ENCODE measurements around the gene PHYHD1. TPM values are rescaled to one million over a fixed set of nuclear protein-coding genes. Genes with fewer than 3 reads are reported as not detected.

The PHYHD1 gene
- total RNA-seq, result 1 to 10 TPM; 1.7 to 2.2 TPM
- not detected for polyA plus RNA-seq

DNA sequence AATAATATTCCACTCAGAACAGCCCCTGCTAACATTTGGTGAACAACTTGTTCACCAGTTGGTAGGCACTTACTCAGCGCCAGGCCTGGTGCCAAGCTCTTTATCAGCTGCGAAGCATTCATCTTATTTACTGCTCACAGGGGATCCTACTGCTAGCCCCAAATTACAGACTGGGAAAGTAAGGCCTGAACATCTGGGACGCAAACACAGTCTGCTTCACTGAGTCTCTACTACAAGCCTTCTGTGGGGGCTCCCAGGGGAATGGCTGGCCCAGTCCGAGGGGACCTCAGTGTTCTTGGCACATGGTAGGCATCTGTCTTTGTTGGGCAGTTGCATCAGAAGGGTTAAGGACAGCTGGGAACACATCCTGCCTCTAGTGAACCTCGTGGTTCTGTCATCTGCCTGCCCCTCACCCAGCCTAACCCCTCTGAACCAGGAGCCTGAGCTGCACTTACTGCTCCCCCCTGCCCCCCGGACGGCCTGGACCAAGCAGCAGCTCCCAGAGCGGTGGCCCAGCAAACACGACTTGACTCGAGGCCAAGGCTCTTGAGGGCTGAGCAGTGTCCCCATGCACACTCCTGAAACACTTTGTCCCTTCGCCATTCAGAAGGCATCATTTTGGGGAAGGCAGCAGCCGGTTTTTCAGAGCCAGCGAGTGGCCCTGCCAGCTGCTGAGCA lies at the start of gene PHYHD1:
Gene PHYHD1, plus strand, starts transcription at position 602 of the 678 bp plus-strand sequence. CDS start 1,342 bp downstream, outside the sequence.
- Histone ChIP-seq H3K27ac (ENCODE audit: low read depth, low read length) (no peak within 1 kb of the TSS), H3K4me3 (ENCODE audit: low read length in 2 of 2) (no peak within 1 kb of the TSS), H3K9me3 (ENCODE audit: control insufficient read depth in 1 of 2, low read length in 2 of 2) (no peaks in the 10 kb centered on the region), H3K36me3 (ENCODE audit: insufficient read depth, low read length) (peaks cover 20% of the 10 kb centered on the region), H3K4me1 (ENCODE audit: insufficient read depth, low read length) (no peaks in the 10 kb centered on the region), H3K27me3 (ENCODE audit: insufficient read depth, low read length) (no peaks in the 10 kb centered on the region)
- peak within 1 kb of the TSS in 2 of 7 donors; percentile 23 to 42 for H3K27ac Mint-ChIP-seq
- POLR2A ChIA-PET (ENCODE audit: partially characterized antibody), result interaction anchor here (0.6 to 1.3 kb wide), 2 partner anchors 19 to 38 kb away, joined by 3 to 4 read pairs; no protein-coding TSS in a partner anchor
- no peaks in the 10 kb centered on the region for H3K9me3 Mint-ChIP-seq
- CTCF ChIA-PET (ENCODE audit: partially characterized antibody), result interaction anchor here (0.7 to 0.9 kb wide), 3 partner anchors 29 to 56 kb away, joined by 3 read pairs; no protein-coding TSS in a partner anchor
- peak within 1 kb of the TSS in 1 of 8 donors; percentile 54 for H3K4me3 Mint-ChIP-seq
- no peak for DNase-seq
- intact Hi-C loops (cut with micrococcal nuclease), result no loop called here
- no peaks in the 10 kb centered on the region for H3K27me3 Mint-ChIP-seq
- H3K4me1 Mint-ChIP-seq, result peaks cover 1 to 9% (median 4%) of the 10 kb centered on the region in 4 donors
- H3K36me3 Mint-ChIP-seq, result peaks cover 18 to 23% of the 10 kb centered on the region in 2 donors

- Mint-ChIP-seq H3K27me3 (no peaks in the 10 kb centered on the region), H3K4me3 (no peak overlapping the region), H3K27ac (no peak overlapping the region), H3K36me3 (peaks cover 0 to 12% of the 10 kb centered on the region in 2 donors), H3K9me3 (peaks cover 0 to 2% (median 0%) of the 10 kb centered on the region in 8 donors), H3K4me1 (peaks cover 9 to 32% (median 20%) of the 10 kb centered on the region in 4 donors)
- Histone ChIP-seq H3K27me3 (ENCODE audit: insufficient read depth, low read length) (no peaks in the 10 kb centered on the region), H3K4me3 (ENCODE audit: low read length in 2 of 2) (no peak overlapping the region), H3K36me3 (ENCODE audit: insufficient read depth, low read length) (no peaks in the 10 kb centered on the region), H3K4me1 (ENCODE audit: insufficient read depth, low read length) (peaks cover 3% of the 10 kb centered on the region), H3K9me3 (ENCODE audit: control insufficient read depth in 1 of 2, low read length in 2 of 2) (no peaks in the 10 kb centered on the region), H3K27ac (ENCODE audit: low read depth, low read length) (no peak overlapping the region)
- ChIA-PET CTCF (ENCODE audit: partially characterized antibody) (interaction anchor here (5.2 to 9.0 kb wide), 2 partner anchors 13 to 49 kb away, joined by 35 to 100 read pairs; no protein-coding TSS in a partner anchor), POLR2A (ENCODE audit: partially characterized antibody) (interaction anchor here (1.9 kb wide), 1 partner anchor 25 kb away, joined by 7 read pairs; no protein-coding TSS in a partner anchor)
- no peak for DNase-seq
- intact Hi-C loops (cut with micrococcal nuclease), result no loop called here
Observed at GRCh38 chr9:128877852-128878251, 42.9 kb upstream of the PHYHD1 start.

DNA sequence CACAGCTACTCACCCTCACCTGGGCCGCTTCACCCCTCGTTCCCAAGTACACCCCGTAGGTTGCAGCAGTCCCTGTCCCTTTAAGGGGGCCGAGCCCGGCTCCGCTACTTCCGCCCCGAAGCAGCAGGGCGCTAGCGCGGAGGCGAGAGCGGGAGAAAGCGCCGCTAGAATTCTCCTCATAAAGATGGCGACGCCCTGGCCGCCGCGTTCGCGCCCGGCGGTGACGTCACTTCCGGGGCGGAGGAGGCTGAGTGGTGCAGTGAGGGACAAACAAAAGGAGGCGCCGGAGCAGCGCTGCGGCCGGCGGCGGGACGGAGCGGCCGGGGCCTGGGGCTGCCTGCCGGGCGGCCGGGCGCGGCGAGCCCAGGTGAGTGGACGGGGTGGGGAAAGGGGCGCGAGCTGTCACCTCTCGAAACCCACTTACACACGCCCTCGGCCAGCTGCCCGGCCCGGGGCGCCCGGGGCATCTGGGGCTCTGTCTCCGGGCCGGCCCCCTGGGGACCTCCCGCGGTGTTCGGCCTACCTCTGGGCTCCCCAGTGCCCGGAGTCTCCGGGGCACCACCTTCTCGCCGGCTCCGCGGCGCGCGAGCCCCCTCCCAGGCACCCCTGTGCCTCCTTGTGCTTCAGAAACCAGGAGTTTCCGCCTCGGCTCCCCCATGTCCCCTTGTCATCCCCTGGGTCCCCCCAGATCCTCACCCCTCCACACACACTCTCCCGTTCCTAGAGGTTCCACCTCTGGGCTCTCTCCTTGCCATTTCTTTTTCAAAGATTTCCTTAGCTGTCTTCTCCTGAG lies 38.7 kb upstream of the PHYHD1 start, which contains the start of the genes KYAT1 and LRRC8A:
Gene KYAT1, minus strand, starts transcription at position 67 of the 793 bp plus-strand sequence. CDS start 36,545 bp downstream, outside the sequence.
Gene LRRC8A, plus strand, starts transcription at position 250 of the 793 bp plus-strand sequence. CDS start 25,032 bp downstream, outside the sequence.
- H3K4me1 ChIP-seq (ENCODE audit: insufficient read depth, low read length), result peaks cover 43% of the 10 kb centered on the region
- Mint-ChIP-seq H3K27me3 (no peaks in the 10 kb centered on the region), H3K4me1 (peaks cover 34 to 72% (median 56%) of the 10 kb centered on the region in 4 donors), H3K36me3 (peaks cover 16 to 39% of the 10 kb centered on the region in 2 donors), H3K27ac (peak within 1 kb of the TSS; percentile 92 to 98 (median 98)), H3K4me3 (peak within 1 kb of the TSS; percentile 94 to 99 (median 98)), H3K9me3 (peaks cover 0 to 1% (median 0%) of the 10 kb centered on the region in 8 donors)
- POLR2A ChIA-PET (ENCODE audit: partially characterized antibody), result interaction anchor here (0.6 to 5.0 kb wide), 12 partner anchors 15 to 330 kb away, joined by 3 to 110 read pairs (median 6); partner anchors contain the start of genes ENDOG, MIGA2, PHYHD1 and SET
- CTCF ChIA-PET (ENCODE audit: partially characterized antibody), result interaction anchor here (0.7 to 9.0 kb wide), 7 partner anchors 13 to 64 kb away, joined by 3 to 100 read pairs (median 4); partner anchors contain the start of gene ENDOG
- H3K27ac ChIP-seq (ENCODE audit: low read depth, low read length), result peak within 1 kb of the TSS; percentile 84
- peaks cover 13% of the 10 kb centered on the region for H3K36me3 ChIP-seq (ENCODE audit: insufficient read depth, low read length)
- H3K4me3 ChIP-seq (ENCODE audit: low read length in 2 of 2), result peak within 1 kb of the TSS; percentile 95 to 99
- H3K27me3 ChIP-seq (ENCODE audit: insufficient read depth, low read length), result no peaks in the 10 kb centered on the region
- peak; percentile 96 to 99 (median 97) for DNase-seq
- intact Hi-C loops (cut with micrococcal nuclease), result loop anchor here (1.0 to 5.0 kb wide), 7 partner anchors 19 to 325 kb away; partner anchors contain the start of genes DOLK, ENDOG, NUP188 and TBC1D13
- H3K9me3 ChIP-seq (ENCODE audit: control insufficient read depth in 1 of 2, low read length in 2 of 2), result no peaks in the 10 kb centered on the region

DNA sequence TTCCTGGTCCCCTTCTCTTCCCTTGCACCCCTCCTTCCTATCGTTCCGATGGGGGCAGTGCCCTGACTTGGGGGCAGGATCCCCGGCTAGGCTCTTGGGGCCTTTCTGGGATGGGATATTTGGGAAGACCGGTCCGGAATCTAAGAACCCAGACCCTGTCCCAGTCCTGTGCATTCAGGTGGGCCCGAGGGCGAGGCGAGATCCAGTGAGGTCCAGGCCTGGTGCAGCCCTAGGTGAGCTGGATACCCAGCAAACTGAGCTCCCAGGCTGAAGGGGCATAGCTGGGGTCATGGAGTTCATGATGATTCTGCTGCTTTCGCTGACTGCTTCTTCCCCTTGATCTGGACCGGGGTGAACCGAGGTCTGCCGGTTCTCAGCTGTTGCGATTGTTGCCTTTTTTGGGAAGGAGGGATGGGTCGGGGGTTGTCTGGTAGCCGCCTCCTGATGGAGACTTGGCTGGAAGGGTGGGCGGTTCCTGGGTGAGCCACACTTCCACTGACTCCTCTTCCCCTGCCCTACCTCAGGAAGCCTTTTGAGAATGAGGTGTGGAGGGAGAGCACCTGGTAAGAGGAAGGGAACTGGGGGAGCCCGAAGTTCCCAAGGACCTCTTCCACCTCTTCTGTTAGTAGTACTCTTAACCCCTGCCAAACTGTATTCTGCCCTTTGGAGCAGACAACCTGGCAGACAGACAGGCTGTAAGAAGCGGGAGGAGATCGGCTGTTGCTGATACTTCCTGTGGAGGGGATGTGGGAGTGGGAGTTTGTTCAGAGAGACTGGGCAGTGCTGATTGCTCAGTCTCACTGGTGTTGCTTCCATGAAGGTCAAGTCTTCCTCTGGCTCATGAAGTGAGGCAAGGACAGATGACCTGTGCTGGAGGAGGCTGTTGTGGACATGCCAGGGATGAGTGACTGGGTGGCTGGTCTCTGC lies 37.8 kb upstream of the PHYHD1 start:
- no peaks in the 10 kb centered on the region for H3K27me3 Mint-ChIP-seq
- Histone ChIP-seq H3K27me3 (ENCODE audit: insufficient read depth, low read length) (no peaks in the 10 kb centered on the region), H3K36me3 (ENCODE audit: insufficient read depth, low read length) (peaks cover 15% of the 10 kb centered on the region), H3K9me3 (ENCODE audit: control insufficient read depth in 1 of 2, low read length in 2 of 2) (no peaks in the 10 kb centered on the region), H3K4me1 (ENCODE audit: insufficient read depth, low read length) (peaks cover 45% of the 10 kb centered on the region), H3K27ac (ENCODE audit: low read depth, low read length) (peak overlapping the region; percentile 84), H3K4me3 (ENCODE audit: low read length in 2 of 2) (peak overlapping the region; percentile 95 to 99)
- H3K9me3 Mint-ChIP-seq, result no peaks in the 10 kb centered on the region
- peak overlapping the region; percentile 94 to 99 (median 97) for H3K4me3 Mint-ChIP-seq
- peak overlapping the region; percentile 92 to 98 (median 95) for H3K27ac Mint-ChIP-seq
- peaks cover 34 to 77% (median 58%) of the 10 kb centered on the region in 4 donors for H3K4me1 Mint-ChIP-seq
- intact Hi-C loops (cut with micrococcal nuclease), result loop anchor here (1.0 to 5.0 kb wide), 5 partner anchors 19 to 326 kb away; partner anchors contain the start of genes DOLK, NUP188 and TBC1D13
- CTCF ChIA-PET (ENCODE audit: partially characterized antibody), result interaction anchor here (0.7 to 9.0 kb wide), 6 partner anchors 12 to 65 kb away, joined by 3 to 100 read pairs (median 4); partner anchors contain the start of gene ENDOG
- POLR2A ChIA-PET (ENCODE audit: partially characterized antibody), result interaction anchor here (0.8 to 5.0 kb wide), 6 partner anchors 14 to 193 kb away, joined by 3 to 110 read pairs (median 6); partner anchors contain the start of genes PHYHD1 and SET
- H3K36me3 Mint-ChIP-seq, result peaks cover 16 to 44% of the 10 kb centered on the region in 2 donors
- DNase-seq, result peak in 1 of 5 donors; percentile 10

GRCh38 chr9:128884164-128884563 lies 36.6 kb upstream of the PHYHD1 start:
- peaks cover 38 to 83% (median 63%) of the 10 kb centered on the region in 4 donors for H3K4me1 Mint-ChIP-seq
- no peaks in the 10 kb centered on the region for H3K9me3 ChIP-seq (ENCODE audit: control insufficient read depth in 1 of 2, low read length in 2 of 2)

More at GRCh38 chr9:128884164-128884563, 36.6 kb upstream of the PHYHD1 start:
- no peak for DNase-seq
- peak overlapping the region; percentile 84 for H3K27ac ChIP-seq (ENCODE audit: low read depth, low read length)
- H3K4me1 ChIP-seq (ENCODE audit: insufficient read depth, low read length), result peaks cover 50% of the 10 kb centered on the region
- ChIA-PET CTCF (ENCODE audit: partially characterized antibody) (interaction anchor here (1.0 kb wide), 1 partner anchor 15 kb away, joined by 3 read pairs; no protein-coding TSS in a partner anchor), POLR2A (ENCODE audit: partially characterized antibody) (interaction anchor here (5.0 kb wide), 1 partner anchor 13 kb away, joined by 110 read pairs; no protein-coding TSS in a partner anchor)
- Mint-ChIP-seq H3K36me3 (peaks cover 24 to 56% of the 10 kb centered on the region in 2 donors), H3K27ac (peak overlapping the region; percentile 65 to 98 (median 92)), H3K4me3 (peak overlapping the region; percentile 94 to 99 (median 97)), H3K27me3 (no peaks in the 10 kb centered on the region), H3K9me3 (no peaks in the 10 kb centered on the region)
- intact Hi-C loops (cut with micrococcal nuclease), result loop anchor here (5.0 kb wide), 1 partner anchor 327 kb away; no protein-coding TSS in a partner anchor
- H3K27me3 ChIP-seq (ENCODE audit: insufficient read depth, low read length), result no peaks in the 10 kb centered on the region
- peaks cover 20% of the 10 kb centered on the region for H3K36me3 ChIP-seq (ENCODE audit: insufficient read depth, low read length)
- H3K4me3 ChIP-seq (ENCODE audit: low read length in 2 of 2), result no peak overlapping the region
